K562 (cell line): Measurements from ENCODE around the gene SZT2. TPM values are rescaled to one million over a fixed set of nuclear protein-coding genes. Genes with fewer than 3 reads are reported as not detected.

Source experiments
- AFF1 ChIP-seq, 2 experiments: fragments of 450-650 bp; IDR thresholded peaks; 2 replicates each; pipeline ENCODE4 v1.6.1; 2018; ENCODE audit warnings: mild to moderate bottlenecking in 2 of 2, low read depth in 1 of 2; ENCODE audit not compliant: partially characterized antibody in 2 of 2
- C11orf30 ChIP-seq: fragments of 450-650 bp; IDR thresholded peaks from 2 replicates; pipeline ENCODE4 v1.6.1; 2016; ENCODE audit warnings: low read depth, mild to moderate bottlenecking
- CREB5 ChIP-seq: fragments of 250-450 bp; sonication (Bioruptor Pico); IDR thresholded peaks from 2 replicates; pipeline ENCODE4 v1.5.0; 2020; ENCODE audit warnings: mild to moderate bottlenecking
- DIDO1 ChIP-seq: fragments of 450-650 bp; IDR thresholded peaks from 2 replicates; pipeline ENCODE4 v1.6.1; 2016; ENCODE audit warnings: low read depth, missing biosample characterization, missing genetic modification characterization
- GTF2F1 ChIP-seq: IDR thresholded peaks from 2 replicates; pipeline ENCODE4 v1.6.1; 2011; ENCODE audit warnings: low read depth, low read length, improper control_type of control experiment
- HMBOX1 ChIP-seq: sonication (generic); IDR thresholded peaks from 2 replicates; pipeline ENCODE4 v1.6.1; 2016
- KAT8 ChIP-seq: fragments of 450-650 bp; IDR thresholded peaks from 2 replicates; pipeline ENCODE4 v1.6.1; 2016; ENCODE audit warnings: low read depth, mild to moderate bottlenecking
- MTA1 ChIP-seq: fragments of 450-650 bp; IDR thresholded peaks from 2 replicates; pipeline ENCODE4 v1.6.1; 2017; ENCODE audit warnings: borderline replicate concordance
- MTA2 ChIP-seq: fragments of 450-650 bp; IDR thresholded peaks from 2 replicates; pipeline ENCODE4 v1.6.1; 2016; ENCODE audit warnings: low read depth
- PBX2 ChIP-seq, 2 experiments: IDR thresholded peaks in 1 of 2; conservative IDR thresholded peaks in 1 of 2; 2 replicates each; pipeline ENCODE4 v1.6.1; 2016; ENCODE audit warnings: low read depth in 2 of 2, mild to moderate bottlenecking in 1 of 2, missing compliant biosample characterization in 1 of 2, missing genetic modification characterization in 1 of 2, moderate library complexity in 1 of 2
- PKNOX1 ChIP-seq: fragments of 450-650 bp; IDR thresholded peaks from 2 replicates; pipeline ENCODE4 v1.6.1; 2016
- PPARD ChIP-seq: fragments of 250-450 bp; sonication (Bioruptor Pico); IDR thresholded peaks from 2 replicates; pipeline ENCODE4 v1.8.0; 2022; ENCODE audit warnings: inconsistent platforms, mild to moderate bottlenecking, moderate library complexity
- TEAD1 ChIP-seq, 2 experiments: fragments of 450-650 bp in 1 of 2; sonication (generic) in 1 of 2; formaldehyde crosslinking; IDR thresholded peaks; 2 replicates each; pipeline versions ENCODE4 v1.4.0 to v1.8.0; 2020 to 2022; ENCODE audit warnings: mild to moderate bottlenecking in 2 of 2, missing genetic modification reagents in 1 of 2
- ZBED1 ChIP-seq: IDR thresholded peaks from 2 replicates; pipeline ENCODE4 v1.6.1; 2014
- ZFP36 ChIP-seq: fragments of 150-350 bp; IDR thresholded peaks from 2 replicates; pipeline ENCODE4 v1.6.1; 2018; ENCODE audit warnings: low read length, low read depth; ENCODE audit not compliant: partially characterized antibody
- ZFPM2 ChIP-seq: fragments of 250-450 bp; sonication (Bioruptor Pico); IDR thresholded peaks from 2 replicates; pipeline ENCODE4 v1.5.1; 2022; ENCODE audit warnings: mild to moderate bottlenecking
- ZNF79 ChIP-seq: fragments of 250-450 bp; sonication (Bioruptor Pico); IDR thresholded peaks from 2 replicates; pipeline ENCODE4 v1.4.0; 2020; ENCODE audit warnings: low read depth, mild to moderate bottlenecking, moderate library complexity
- polyA plus RNA-seq, 8 experiments: library from polyadenylated mRNA; depleted of rRNA in 4 of 8; stranded (reverse) in 5 of 8; unstranded in 3 of 8; fragments of >200 nt; fragmentation: Nextera tagmentation in 2 of 8; fragmentation: Illumina TruSeq in 1 of 8; extraction: Ambion mirVana in 2 of 8; extraction: Trizol in 1 of 8; gene quantifications; 2 replicates each; pipeline versions ENCODE4 v1.2.1 to v1.2.3, GENCODE V29; 2011 to 2014; ENCODE audit warnings: inconsistent platforms in 1 of 8, missing spikeins in 1 of 8
- total RNA-seq, 7 experiments: library from RNA; depleted of rRNA in 6 of 7; stranded (reverse); fragments of >200 nt in 6 of 7; fragmentation: Illumina TruSeq in 2 of 7; extraction: Trizol in 2 of 7; gene quantifications; 2 replicates each; pipeline versions ENCODE4 v1.2.1 to v1.2.3, GENCODE V29; 2011 to 2021; ENCODE audit warnings: low replicate concordance in 1 of 7

The SZT2 gene
- total and polyA plus RNA-seq, 9 of the 15 experiments (the other 6 are each of a cell fraction or from before 2014, with no cell fraction given), result 0.88 to 31.0 (median 12.8) TPM

- TF ChIP-seq PBX2 (CRISPR knock-in tag; IDR thresholded peaks at IDR 0.05; ENCODE audit: low read depth) (no peak), PBX2 (tag; conservative IDR thresholded peaks at IDR 0.05; ENCODE audit: low read depth) (peak; percentile 39; the same call in 1 of the 2 replicates), DIDO1 (tag) (0 out of 2 replicates have a peak, but pooled peaks have one; percentile 22), ZFPM2 (no peak), KAT8 (no peak), GTF2F1 (no peak), CREB5 (no peak), ZNF79 (CRISPR knock-in tag) (no peak), MTA1 (0 out of 2 replicates have a peak, but pooled peaks have one; percentile 24), ZBED1 (no peak), PKNOX1 (peak; percentile 32; the same call in 1 of the 2 replicates), C11orf30 (peak; percentile 45; the same call in 1 of the 2 replicates), HMBOX1 (no peak), TEAD1 (CRISPR knock-in tag; IDR thresholded peaks at IDR 0.05) (no peak; a peak in 1 of 4 replicates), AFF1 (IDR thresholded peaks at IDR 0.05; ENCODE audit: low read depth in 1 of 2, partially characterized antibody in 2 of 2) (no peak), ZFP36 (no peak), PPARD (CRISPR knock-in tag) (no peak), MTA2 (peak; percentile 86)
Measured at GRCh38 chr1:43402089-43402865, 12.6 kb downstream of the SZT2 start (continued).
